Bronchial epithelial cell (primary cell): Measurements from ENCODE around the gene FBN3. TPM values are rescaled to one million over a fixed set of nuclear protein-coding genes. Genes with fewer than 3 reads are reported as not detected.

Experiments used
- DNase-seq: peaks from one replicate; pipeline ENCODE4 v3.0.0-alpha.2; 2010; ENCODE audit warnings: low read depth
- FAIRE-seq: peaks from 2 replicates; lab custom pipeline; 2011; peaks lifted over from hg19 to GRCh38; lab: Jason Lieb, UNC
- H3K27me3 ChIP-seq: 2 replicates; pipeline ENCODE4 v1.5.1; 2011; ENCODE audit warnings: low read length; ENCODE audit not compliant: control insufficient read depth, insufficient read depth
- H3K36me3 ChIP-seq: 2 replicates; pipeline ENCODE4 v1.5.1; 2011; ENCODE audit warnings: low read length; ENCODE audit not compliant: control insufficient read depth, insufficient read depth
- H3K4me3 ChIP-seq: 2 replicates; pipeline ENCODE4 v1.5.1; 2011; ENCODE audit warnings: mild to moderate bottlenecking, low read depth, low read length, control low read depth
- CTCF ChIP-seq: IDR thresholded peaks from 2 replicates; pipeline ENCODE4 v1.5.1; 2011; ENCODE audit warnings: mild to moderate bottlenecking, moderate library complexity, low read length, control low read depth, inconsistent platforms; ENCODE audit not compliant: insufficient read depth, severe bottlenecking
- total RNA-seq: library from RNA; depleted of rRNA; stranded (reverse); fragments of >200 nt; gene quantifications from 2 replicates; pipeline ENCODE4 v1.2.1, GENCODE V29; 2014

Gene FBN3
- total RNA-seq, 1 donor from 2014 or later = not detected

GRCh38 chr19:8111376-8111775, 38.0 kb downstream of the FBN3 start:
- no peak for DNase-seq
- no peak for TF ChIP-seq CTCF
- no peaks in the 10 kb centered on the region for H3K36me3 ChIP-seq
- no peak for FAIRE-seq
- H3K27me3 ChIP-seq = no peaks in the 10 kb centered on the region
- no peak overlapping the region for H3K4me3 ChIP-seq

GRCh38 chr19:8110931-8111330, 38.5 kb downstream of the FBN3 start:
- H3K27me3 ChIP-seq = no peaks in the 10 kb centered on the region
- H3K4me3 ChIP-seq = no peak overlapping the region
- no peak for FAIRE-seq
- no peak for DNase-seq
- TF ChIP-seq CTCF = no peak
- H3K36me3 ChIP-seq = no peaks in the 10 kb centered on the region

- Histone ChIP-seq H3K36me3 (no peaks in the 10 kb centered on the region), H3K4me3 (no peak overlapping the region), H3K27me3 (no peaks in the 10 kb centered on the region)
- TF ChIP-seq CTCF = no peak
- no peak for FAIRE-seq
- DNase-seq = no peak
Observed at GRCh38 chr19:8109890-8110662, 39.3 kb downstream of the FBN3 start.

GRCh38 chr19:8109455-8109854, 39.9 kb downstream of the FBN3 start:
- H3K4me3 ChIP-seq = no peak overlapping the region
- no peaks in the 10 kb centered on the region for H3K36me3 ChIP-seq
- DNase-seq = no peak
- FAIRE-seq = no peak
- no peak for TF ChIP-seq CTCF
- H3K27me3 ChIP-seq = no peaks in the 10 kb centered on the region

- FAIRE-seq = peak; percentile 86
- Histone ChIP-seq H3K4me3 (no peak overlapping the region), H3K36me3 (no peaks in the 10 kb centered on the region), H3K27me3 (no peaks in the 10 kb centered on the region)
- no peak for DNase-seq
- no peak for TF ChIP-seq CTCF
Observed at GRCh38 chr19:8108560-8109445, 40.6 kb downstream of the FBN3 start.
